Raji (cell line): ENCODE data around the gene MAMSTR.

Experiments used
- POLR2A ChIP-seq: IDR thresholded peaks from 2 replicates; pipeline ENCODE4 v1.6.1; 2011; ENCODE audit warnings: low read depth, low read length, control low read depth; ENCODE audit not compliant: insufficient read depth

The MAMSTR gene

GRCh38 chr19:48734625-48735024 lies 15.1 kb upstream of the MAMSTR start:
- TF ChIP-seq POLR2A, result no peak

DNA sequence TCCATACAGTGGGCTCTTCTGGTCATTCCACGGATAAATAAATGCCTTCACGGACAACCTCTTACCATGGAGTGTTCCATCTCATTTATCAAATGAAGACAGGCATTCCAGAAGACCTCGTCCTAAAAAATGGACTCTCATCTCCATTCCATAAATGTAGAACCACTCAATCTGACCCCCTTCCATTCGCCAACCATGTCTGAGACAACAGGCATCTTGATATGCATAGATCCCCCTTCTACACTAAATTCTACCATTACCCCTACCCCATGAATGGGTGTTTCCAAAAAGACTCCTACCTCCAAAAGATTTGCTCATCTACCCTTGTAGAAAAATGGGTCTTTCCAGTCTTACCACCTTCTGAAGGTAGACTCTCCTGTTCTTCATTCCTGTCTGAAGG lies 11.9 kb upstream of the MAMSTR start:
- TF ChIP-seq POLR2A, result no peak

DNA sequence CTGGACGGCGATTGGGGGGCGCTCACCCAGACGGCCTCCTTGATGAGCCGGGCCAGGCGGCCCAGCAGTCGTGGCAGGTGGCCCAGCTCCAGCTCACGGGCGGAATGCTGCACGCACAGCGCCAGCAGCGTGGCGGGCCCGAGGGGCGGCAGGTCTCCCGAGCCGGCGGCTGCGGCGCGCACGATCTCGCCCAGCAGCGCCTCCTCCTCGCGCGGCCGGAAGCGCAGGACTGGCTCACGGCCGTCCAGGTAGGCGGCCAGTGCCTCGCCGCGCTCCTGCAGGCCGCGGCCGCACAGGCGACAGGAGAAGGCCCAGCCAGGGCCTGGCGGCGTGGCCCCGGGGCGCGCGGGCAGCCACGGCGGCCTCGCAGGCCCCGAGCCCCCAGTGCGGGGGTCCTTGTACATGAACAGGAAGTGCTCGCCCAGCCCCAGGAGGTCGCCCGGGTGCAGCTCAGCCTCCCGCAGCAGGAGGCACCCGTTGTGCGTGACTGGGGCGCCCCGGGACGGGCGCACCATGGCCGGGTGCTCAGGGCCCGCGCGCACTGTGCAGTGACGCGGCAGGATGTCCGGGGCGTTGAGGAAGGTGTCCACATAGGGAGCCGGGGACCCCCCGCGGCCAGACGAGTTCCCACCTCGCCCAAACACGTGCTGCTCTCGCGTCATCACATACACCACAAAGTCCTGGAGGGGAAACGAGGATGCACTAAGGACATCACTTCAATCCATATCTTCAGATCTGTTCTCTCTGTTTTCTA lies 9.6 kb upstream of the MAMSTR start:
- no peak for TF ChIP-seq POLR2A

DNA sequence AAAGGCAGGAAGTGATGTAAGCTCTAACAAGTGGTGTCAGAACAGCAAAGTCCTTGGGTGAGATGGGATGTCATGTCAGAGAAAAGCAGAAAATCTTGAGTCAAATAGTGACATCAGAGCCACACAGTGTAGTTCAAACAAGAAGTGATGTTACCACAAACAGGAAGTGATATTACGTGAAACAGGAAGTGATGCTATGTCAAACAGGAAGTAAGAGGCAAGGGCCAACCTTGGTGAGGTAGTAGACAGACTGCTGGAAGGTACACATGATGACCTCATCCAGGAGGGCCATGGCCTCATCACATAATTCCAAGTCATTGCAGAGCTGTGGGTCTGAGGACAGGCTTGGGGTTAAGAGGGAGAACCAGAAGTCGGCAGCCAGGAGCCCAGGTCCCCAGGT lies 7.0 kb upstream of the MAMSTR start:
- TF ChIP-seq POLR2A, result peak; percentile 53; the same call in 1 of the 2 replicates

DNA sequence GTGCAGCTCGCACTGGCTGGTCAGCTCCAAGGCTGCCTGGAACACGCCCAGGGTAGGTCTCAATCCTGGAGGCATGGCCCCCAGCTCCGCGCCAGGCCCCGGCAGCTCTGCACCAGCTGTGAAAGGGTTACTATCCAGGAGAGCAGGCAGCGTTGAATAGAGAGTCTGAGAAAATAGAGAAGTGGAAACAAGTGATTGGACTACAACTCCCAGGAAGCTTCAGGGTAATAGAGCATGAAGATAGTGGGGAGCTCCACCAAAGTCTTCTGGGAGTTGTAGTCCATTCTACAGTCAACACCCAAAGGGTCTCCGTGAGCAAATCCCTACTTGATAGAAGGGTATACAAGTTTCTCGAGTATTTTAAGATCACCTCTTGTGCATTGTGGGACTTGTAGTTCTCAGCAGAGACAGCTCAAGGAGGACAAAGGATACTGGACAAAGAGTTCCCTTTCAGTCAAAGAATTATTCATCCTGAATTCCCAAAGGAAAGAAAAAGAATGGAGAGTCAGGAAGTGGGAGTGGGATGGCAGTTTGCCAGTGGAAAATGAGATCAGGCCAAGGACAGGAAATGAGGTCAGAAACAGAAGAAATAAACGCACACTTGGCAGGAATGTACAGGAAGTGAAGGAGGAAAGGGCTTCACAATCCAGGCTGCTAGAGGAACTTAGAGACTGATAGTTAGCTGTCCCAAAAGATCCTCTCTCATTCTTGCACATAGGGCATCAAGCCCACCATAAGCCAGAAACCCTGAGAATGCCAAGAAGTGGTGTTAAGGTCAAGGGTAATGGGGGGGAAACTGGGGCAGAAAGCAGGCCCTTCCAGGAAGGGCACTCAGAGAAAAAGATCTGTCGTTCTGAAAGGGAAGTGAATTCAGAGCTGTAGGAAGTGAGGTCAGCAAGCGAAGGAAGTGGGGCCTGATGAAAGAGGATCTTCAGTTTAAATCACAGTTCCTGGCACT lies 5.5 kb upstream of the MAMSTR start:
- TF ChIP-seq POLR2A, result no peak

DNA sequence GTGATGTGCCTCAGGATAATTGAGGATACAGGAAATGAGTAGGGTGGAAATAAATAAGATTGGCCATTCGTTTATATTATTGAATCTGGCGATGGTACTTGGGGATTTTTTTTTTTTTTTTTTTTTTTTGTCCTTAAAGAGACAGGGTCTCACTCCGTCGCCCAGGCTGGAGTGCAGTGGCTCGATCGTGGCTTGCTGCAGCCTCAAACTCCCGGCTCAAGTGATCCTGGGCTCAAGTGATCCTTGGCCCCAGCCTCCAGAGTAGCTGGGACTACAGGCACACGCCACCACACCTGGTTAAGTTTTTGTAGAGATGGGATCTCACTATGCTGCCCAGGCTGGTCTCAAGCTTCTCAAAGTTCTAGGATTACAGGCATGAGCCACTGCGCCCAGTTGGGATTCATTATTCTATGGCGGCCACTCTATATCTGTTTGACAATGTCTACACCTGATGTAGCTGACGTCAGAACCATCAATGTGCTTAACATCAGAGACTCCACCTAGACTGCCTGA lies 2.7 kb upstream of the MAMSTR start:
- no peak for TF ChIP-seq POLR2A

DNA sequence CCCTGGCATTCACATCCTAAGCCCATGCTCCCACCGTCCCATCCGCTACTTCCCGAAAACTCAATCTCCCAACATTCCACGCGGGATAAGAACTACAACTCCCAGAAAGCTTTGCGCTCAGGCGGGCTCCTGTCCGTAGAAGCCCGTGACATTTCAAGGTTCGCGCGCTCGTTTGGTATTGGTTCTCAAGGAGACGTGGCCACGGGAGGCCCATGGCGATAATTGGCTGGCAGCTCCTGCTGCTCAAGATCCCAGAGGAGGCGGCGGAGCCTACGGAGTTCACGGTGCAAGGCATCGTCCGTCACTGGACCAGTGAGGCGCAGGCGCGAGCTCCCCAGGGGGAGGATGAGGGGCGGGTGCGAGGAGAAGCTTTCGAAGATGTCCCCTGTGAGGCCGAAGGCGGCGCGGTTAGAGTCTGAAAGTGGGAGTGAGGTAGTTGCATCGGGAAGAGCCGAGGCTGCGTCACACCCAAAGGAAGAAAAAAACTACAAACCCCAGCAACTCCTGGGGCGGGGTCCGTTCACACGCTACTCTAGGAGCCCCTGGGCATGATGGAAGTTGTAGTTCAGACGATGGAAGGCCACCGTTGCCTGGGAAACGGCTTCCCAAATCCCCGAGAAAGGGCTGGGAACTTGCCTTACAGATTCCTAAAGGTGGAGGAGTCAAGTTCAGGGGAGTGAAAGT lies 1.2 kb upstream of the MAMSTR start:
- peak; percentile 78 for TF ChIP-seq POLR2A

DNA sequence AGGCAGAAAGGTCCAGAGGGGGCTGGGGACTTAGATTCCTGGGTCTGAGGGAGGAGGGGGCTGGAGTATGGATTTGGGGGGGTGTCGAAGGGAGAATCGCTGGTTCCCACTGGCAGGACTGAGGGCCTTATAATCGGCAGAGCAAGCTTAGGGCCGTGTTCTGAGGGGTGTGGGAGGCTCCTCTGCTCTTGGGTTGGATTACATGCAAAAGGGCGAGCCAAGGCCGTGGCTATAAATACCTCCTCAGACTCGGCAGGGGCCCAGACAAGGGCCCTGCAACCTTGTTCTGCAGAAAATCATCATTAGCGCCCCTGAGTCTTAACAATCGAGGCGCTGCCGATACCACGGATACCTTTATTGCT lies 707 bp upstream of the MAMSTR start:
- no peak for TF ChIP-seq POLR2A

GRCh38 chr19:48718711-48719231 lies 754 bp downstream of the MAMSTR start:
- no peak for TF ChIP-seq POLR2A

DNA sequence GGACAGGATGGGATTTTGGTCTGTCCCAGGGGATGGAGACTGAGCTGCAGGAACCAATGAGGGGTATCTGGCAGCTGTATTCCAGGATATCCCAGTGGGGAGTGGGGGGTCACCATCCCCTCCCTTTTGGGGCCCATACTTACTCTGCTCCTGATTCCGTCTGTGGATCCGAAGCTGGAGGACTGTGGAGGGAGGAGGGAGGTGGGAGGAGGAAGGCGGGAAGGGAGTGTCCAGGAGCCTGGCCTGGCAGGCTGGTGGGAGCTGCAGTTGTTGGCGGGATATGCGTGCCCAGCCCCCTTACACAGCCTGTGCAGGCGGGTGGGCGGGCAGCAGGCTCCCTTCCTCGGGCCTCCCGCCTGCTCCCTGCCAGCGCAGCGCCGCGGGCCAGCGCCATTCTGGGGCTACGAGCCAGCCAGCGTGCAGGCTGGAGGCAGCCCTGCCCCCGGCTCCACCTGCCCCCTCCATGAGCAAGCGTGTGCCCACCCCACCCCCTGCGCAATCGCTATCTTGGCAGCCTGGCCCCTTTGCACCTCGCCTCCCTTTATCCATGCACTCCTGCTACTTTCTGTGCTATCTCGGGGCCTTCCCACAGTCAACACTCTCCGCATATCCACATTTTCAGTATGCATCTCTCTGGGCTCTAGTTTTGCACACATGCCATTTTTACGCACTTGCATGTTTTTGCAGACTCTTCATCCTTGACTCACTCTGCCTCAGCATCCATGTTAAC lies 2.8 kb downstream of the MAMSTR start:
- TF ChIP-seq POLR2A, result no peak

DNA sequence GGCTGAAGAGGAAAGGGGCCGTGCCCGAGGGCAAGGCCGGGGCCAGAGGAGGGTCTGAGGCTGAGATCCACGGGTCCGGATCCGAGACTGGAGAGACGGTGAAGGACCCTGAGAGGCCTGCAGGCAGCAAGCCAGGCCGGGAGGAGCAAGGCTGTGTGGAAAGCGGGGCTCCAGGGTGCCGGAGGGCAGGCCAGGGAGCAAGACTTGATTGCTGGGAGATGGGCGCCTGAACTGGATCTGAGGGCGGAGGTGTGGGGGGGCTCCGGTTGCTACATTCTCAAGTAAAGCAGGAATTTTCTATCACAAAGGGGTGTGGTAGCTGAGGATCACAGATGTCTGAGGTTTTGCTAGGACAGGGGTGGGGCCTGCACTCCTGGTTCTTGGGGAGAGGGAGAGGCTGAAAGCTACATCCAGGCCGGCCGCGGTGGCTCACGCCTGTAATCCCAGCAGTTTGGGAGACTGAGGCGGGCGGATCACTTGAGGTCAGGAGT lies 3.8 kb downstream of the MAMSTR start:
- TF ChIP-seq POLR2A, result no peak

GRCh38 chr19:48714759-48715675 lies 4.5 kb downstream of the MAMSTR start:
- TF ChIP-seq POLR2A, result no peak
